ENCODE results near the gene KLHDC8A. TPM values are rescaled to one million over a fixed set of nuclear protein-coding genes. Genes with fewer than 3 reads are reported as not detected.
"Not testable (repeated sequence)": the region's sequence is repeated elsewhere in the genome, so short reads cannot be mapped to it uniquely, and the experiment has no call there.

The KLHDC8A gene
- total RNA-seq, 1 experiment from 2014 or later = not detected

GRCh38 chr1:205298191-205298994, 58.3 kb downstream of the KLHDC8A start:
- DNase-seq (ENCODE audit: unreplicated experiment) = peak; percentile 98
- BruUV-seq (replicated peaks) = no TSS peak
- ChIA-PET CTCF (interaction anchor here (0.6 to 17.1 kb wide), 10 partner anchors 10 to 1483 kb away, joined by 3 to 197 read pairs (median 4); partner anchors contain the start of gene NUAK2), POLR2A (interaction anchor here (0.8 to 13.2 kb wide), 5 partner anchors 13 to 334 kb away, joined by 3 to 243 read pairs (median 4); partner anchors contain the start of genes ELK4 and NUAK2)
- H3K27ac Mint-ChIP-seq (ENCODE audit: low read depth, unreplicated experiment) = peak overlapping the region; percentile 77
- peaks cover 19% of the 10 kb centered on the region for H3K36me3 Mint-ChIP-seq (ENCODE audit: insufficient read depth, unreplicated experiment)
- no peaks in the 10 kb centered on the region for H3K27me3 Mint-ChIP-seq (ENCODE audit: insufficient read depth, unreplicated experiment)
- H3K4me3 Mint-ChIP-seq (ENCODE audit: unreplicated experiment) = no peak overlapping the region
- H3K9me3 Mint-ChIP-seq (ENCODE audit: unreplicated experiment) = no peaks in the 10 kb centered on the region
- peaks cover 72% of the 10 kb centered on the region for H3K4me1 Mint-ChIP-seq (ENCODE audit: insufficient read depth, unreplicated experiment)
- TF ChIP-seq, protein P1, sequence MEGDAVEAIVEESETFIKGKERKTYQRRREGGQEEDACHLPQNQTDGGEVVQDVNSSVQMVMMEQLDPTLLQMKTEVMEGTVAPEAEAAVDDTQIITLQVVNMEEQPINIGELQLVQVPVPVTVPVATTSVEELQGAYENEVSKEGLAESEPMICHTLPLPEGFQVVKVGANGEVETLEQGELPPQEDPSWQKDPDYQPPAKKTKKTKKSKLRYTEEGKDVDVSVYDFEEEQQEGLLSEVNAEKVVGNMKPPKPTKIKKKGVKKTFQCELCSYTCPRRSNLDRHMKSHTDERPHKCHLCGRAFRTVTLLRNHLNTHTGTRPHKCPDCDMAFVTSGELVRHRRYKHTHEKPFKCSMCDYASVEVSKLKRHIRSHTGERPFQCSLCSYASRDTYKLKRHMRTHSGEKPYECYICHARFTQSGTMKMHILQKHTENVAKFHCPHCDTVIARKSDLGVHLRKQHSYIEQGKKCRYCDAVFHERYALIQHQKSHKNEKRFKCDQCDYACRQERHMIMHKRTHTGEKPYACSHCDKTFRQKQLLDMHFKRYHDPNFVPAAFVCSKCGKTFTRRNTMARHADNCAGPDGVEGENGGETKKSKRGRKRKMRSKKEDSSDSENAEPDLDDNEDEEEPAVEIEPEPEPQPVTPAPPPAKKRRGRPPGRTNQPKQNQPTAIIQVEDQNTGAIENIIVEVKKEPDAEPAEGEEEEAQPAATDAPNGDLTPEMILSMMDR (IDR thresholded peaks at IDR 0.05; ENCODE audit: unreplicated experiment) = no peak
- intact Hi-C loops (cut with micrococcal nuclease) = loop anchor here (1.0 to 2.0 kb wide), 2 partner anchors 14 to 20 kb away; no protein-coding TSS in a partner anchor

DNA sequence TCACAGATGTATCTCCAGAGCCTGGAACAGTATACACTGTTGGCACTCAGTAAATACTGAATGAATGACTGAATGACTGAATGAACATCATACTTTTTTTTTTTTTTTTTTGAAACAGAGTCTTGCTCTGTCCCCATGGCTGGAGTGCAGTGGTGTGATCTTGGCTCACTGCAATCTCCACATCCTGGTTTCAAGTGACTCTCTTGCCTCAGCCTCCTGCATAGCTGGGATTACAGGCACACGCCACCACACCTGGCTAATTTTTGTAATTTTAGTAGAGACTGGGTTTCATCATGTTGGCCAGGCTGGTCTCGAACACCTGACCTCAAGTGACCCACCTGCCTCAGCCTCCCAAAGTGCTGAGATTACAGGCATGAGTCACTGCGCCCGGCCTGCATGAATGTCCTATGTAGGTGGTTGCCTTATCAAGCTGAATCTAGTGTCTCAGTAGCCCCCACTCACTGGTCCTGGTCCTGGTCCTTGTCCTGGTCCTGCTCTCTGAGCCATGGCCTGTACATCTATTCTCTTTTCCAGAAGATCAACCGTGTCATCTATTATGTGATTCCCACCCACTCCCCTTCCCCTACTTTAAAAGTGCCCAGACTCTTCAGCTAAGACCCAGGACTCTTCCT, 59.1 kb downstream of the KLHDC8A start:
- Mint-ChIP-seq H3K27ac (ENCODE audit: low read depth, unreplicated experiment) (peak overlapping the region; percentile 77), H3K36me3 (ENCODE audit: insufficient read depth, unreplicated experiment) (peaks cover 13% of the 10 kb centered on the region), H3K4me1 (ENCODE audit: insufficient read depth, unreplicated experiment) (peaks cover 76% of the 10 kb centered on the region)
- ChIA-PET POLR2A (interaction anchor here (1.2 to 13.2 kb wide), 5 partner anchors 13 to 27 kb away, joined by 4 to 243 read pairs (median 8); partner anchors contain the start of gene NUAK2), CTCF (interaction anchor here (0.6 to 17.1 kb wide), 10 partner anchors 9 to 1483 kb away, joined by 3 to 197 read pairs (median 4); partner anchors contain the start of gene NUAK2)
- H3K4me3 Mint-ChIP-seq (ENCODE audit: unreplicated experiment); BruUV-seq (replicated peaks); H3K9me3 Mint-ChIP-seq (ENCODE audit: unreplicated experiment); H3K27me3 Mint-ChIP-seq (ENCODE audit: insufficient read depth, unreplicated experiment); DNase-seq (ENCODE audit: unreplicated experiment): not testable (repeated sequence)
- intact Hi-C loops (cut with micrococcal nuclease) = loop anchor here (1.0 to 2.0 kb wide), 2 partner anchors 13 to 21 kb away; no protein-coding TSS in a partner anchor

DNA sequence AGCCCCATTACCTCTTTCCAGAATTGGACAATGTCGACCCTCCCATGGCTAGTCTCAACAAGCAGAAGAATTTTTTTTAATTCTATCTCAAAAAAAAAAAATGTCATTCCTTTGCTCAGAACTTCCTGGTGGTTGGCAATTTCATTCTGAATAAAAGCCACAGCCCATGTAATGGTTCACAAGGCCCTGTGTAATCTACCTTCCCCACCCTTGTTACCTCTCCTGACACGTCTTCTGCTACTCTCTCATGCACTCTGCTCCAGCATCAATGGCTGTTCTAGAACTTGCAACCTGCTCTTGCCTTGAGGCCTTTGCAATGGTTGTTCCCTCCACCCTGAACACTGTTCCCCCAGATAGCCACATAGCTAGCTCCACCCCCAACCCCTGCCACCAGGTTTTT, 60.6 kb downstream of the KLHDC8A start:
- intact Hi-C loops (cut with micrococcal nuclease) = no loop called here
- no peaks in the 10 kb centered on the region for H3K27me3 Mint-ChIP-seq (ENCODE audit: insufficient read depth, unreplicated experiment)
- POLR2A ChIA-PET = interaction anchor here (0.6 to 13.2 kb wide), 6 partner anchors 11 to 1342 kb away, joined by 3 to 243 read pairs (median 44); partner anchors contain the start of gene NUAK2
- peaks cover 62% of the 10 kb centered on the region for H3K4me1 Mint-ChIP-seq (ENCODE audit: insufficient read depth, unreplicated experiment)
- BruUV-seq (replicated peaks) = no TSS peak
- TF ChIP-seq, protein P1 (IDR thresholded peaks at IDR 0.05; ENCODE audit: unreplicated experiment) = no peak
- CTCF ChIA-PET = interaction anchor here (0.6 to 17.1 kb wide), 6 partner anchors 18 to 320 kb away, joined by 3 to 197 read pairs (median 4); partner anchors contain the start of gene NUAK2
- H3K4me3 Mint-ChIP-seq (ENCODE audit: unreplicated experiment) = no peak overlapping the region
- H3K9me3 Mint-ChIP-seq (ENCODE audit: unreplicated experiment) = no peaks in the 10 kb centered on the region
- H3K36me3 Mint-ChIP-seq (ENCODE audit: insufficient read depth, unreplicated experiment) = peaks cover 7% of the 10 kb centered on the region
- DNase-seq (ENCODE audit: unreplicated experiment) = no peak
- peak overlapping the region; percentile 77 for H3K27ac Mint-ChIP-seq (ENCODE audit: low read depth, unreplicated experiment)

DNA sequence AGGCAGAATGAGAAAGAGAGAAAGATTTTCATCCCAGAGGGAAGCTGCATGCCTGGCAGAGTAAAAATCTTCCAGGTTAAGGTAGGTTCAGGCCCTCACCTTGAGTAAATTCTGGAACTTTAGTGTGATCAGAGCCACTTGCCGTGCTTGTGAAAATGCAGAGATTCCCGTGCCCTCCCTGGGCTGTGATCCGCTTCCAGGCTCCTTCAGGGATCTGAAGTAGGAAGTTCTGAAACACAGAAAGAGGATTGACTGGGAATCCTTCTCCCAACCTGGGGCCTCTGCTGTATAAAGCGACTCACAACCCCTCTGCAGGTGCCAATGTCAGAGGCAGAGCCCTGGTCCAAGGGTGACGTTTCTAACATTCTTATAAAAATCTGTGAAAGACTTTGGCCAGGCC, 61.8 kb downstream of the KLHDC8A start:
- no peak for DNase-seq (ENCODE audit: unreplicated experiment)

More for the DNA sequence above, 61.8 kb downstream of the KLHDC8A start:
- H3K4me1 Mint-ChIP-seq (ENCODE audit: insufficient read depth, unreplicated experiment) = peaks cover 55% of the 10 kb centered on the region
- intact Hi-C loops (cut with micrococcal nuclease) = no loop called here
- ChIA-PET CTCF (interaction anchor here (0.9 to 17.1 kb wide), 9 partner anchors 10 to 59 kb away, joined by 3 to 197 read pairs (median 6); partner anchors contain the start of gene NUAK2), POLR2A (interaction anchor here (0.6 to 13.2 kb wide), 9 partner anchors 9 to 58 kb away, joined by 3 to 201 read pairs (median 5); partner anchors contain the start of gene NUAK2)
- BruUV-seq (replicated peaks) = no TSS peak
- peak overlapping the region; percentile 77 for H3K27ac Mint-ChIP-seq (ENCODE audit: low read depth, unreplicated experiment)
- TF ChIP-seq, protein P1 (IDR thresholded peaks at IDR 0.05; ENCODE audit: unreplicated experiment) = no peak
- no peaks in the 10 kb centered on the region for H3K27me3 Mint-ChIP-seq (ENCODE audit: insufficient read depth, unreplicated experiment)
- no peaks in the 10 kb centered on the region for H3K9me3 Mint-ChIP-seq (ENCODE audit: unreplicated experiment)
- no peak overlapping the region for H3K4me3 Mint-ChIP-seq (ENCODE audit: unreplicated experiment)
- H3K36me3 Mint-ChIP-seq (ENCODE audit: insufficient read depth, unreplicated experiment) = peaks cover 7% of the 10 kb centered on the region
